Endothelial cell (in vitro differentiated cells): ENCODE measurements around the gene MAN2A2. TPM values are rescaled to one million over a fixed set of nuclear protein-coding genes. Genes with fewer than 3 reads are reported as not detected.

Experiments used
- DNase-seq: peaks from one replicate; pipeline ENCODE4 v3.0.0; 2021; ENCODE audit warnings: low spot score
- H3K27ac Mint-ChIP-seq: one replicate; pipeline ENCODE4 v1.8.0; 2021; ENCODE audit warnings: mixed read lengths, inconsistent platforms; ENCODE audit not compliant: unreplicated experiment
- H3K27me3 Mint-ChIP-seq: one replicate; pipeline ENCODE4 v1.8.0; 2021; ENCODE audit warnings: mild to moderate bottlenecking, moderate library complexity, mixed read lengths, inconsistent platforms; ENCODE audit not compliant: unreplicated experiment
- H3K36me3 Mint-ChIP-seq: one replicate; pipeline ENCODE4 v1.8.0; 2021; ENCODE audit warnings: mild to moderate bottlenecking, low read depth, mixed read lengths, inconsistent platforms; ENCODE audit not compliant: unreplicated experiment
- H3K4me1 Mint-ChIP-seq: one replicate; pipeline ENCODE4 v1.8.0; 2021; ENCODE audit warnings: mild to moderate bottlenecking, mixed read lengths, inconsistent platforms; ENCODE audit not compliant: unreplicated experiment
- H3K4me3 Mint-ChIP-seq: one replicate; pipeline ENCODE4 v1.8.0; 2021; ENCODE audit warnings: mild to moderate bottlenecking, mixed read lengths, inconsistent platforms; ENCODE audit not compliant: unreplicated experiment
- H3K9me3 Mint-ChIP-seq: one replicate; pipeline ENCODE4 v1.8.0; 2021; ENCODE audit warnings: mixed read lengths, inconsistent platforms; ENCODE audit not compliant: unreplicated experiment
- CTCF ChIP-seq: fragments of 200-600 bp; sonication (generic); IDR thresholded peaks from one replicate; pipeline ENCODE4 v1.5.0; 2021; ENCODE audit warnings: antibody characterized with exemption; ENCODE audit not compliant: unreplicated experiment
- total RNA-seq: library from RNA; stranded (reverse); fragmentation: NEBNext Ultra II Directional; extraction: Animal tissue kit (Norgen Biotek cat#: 25700); gene quantifications from one replicate; pipeline ENCODE4 v1.2.1, GENCODE V29; 2021; ENCODE audit not compliant: unreplicated experiment

Gene MAN2A2
- total RNA-seq, 1 donor from 2014 or later: 72.2 TPM

GRCh38 chr15:90891346-90891949, 11.7 kb upstream of the MAN2A2 start:
- no peak for DNase-seq
- Mint-ChIP-seq H3K36me3 (peaks cover 37% of the 10 kb centered on the region), H3K9me3 (no peaks in the 10 kb centered on the region), H3K27ac (no peak overlapping the region), H3K27me3 (peaks cover 4% of the 10 kb centered on the region), H3K4me3 (no peak overlapping the region), H3K4me1 (peaks cover 3% of the 10 kb centered on the region)
- TF ChIP-seq CTCF: no peak

GRCh38 chr15:90892023-90892422, 11.1 kb upstream of the MAN2A2 start:
- no peak for TF ChIP-seq CTCF
- Mint-ChIP-seq H3K4me1 (peaks cover 3% of the 10 kb centered on the region), H3K27ac (no peak overlapping the region)

GRCh38 chr15:90892498-90893174, 10.5 kb upstream of the MAN2A2 start:
- Mint-ChIP-seq H3K9me3 (no peaks in the 10 kb centered on the region), H3K27ac (no peak overlapping the region), H3K4me3 (no peak overlapping the region), H3K36me3 (peaks cover 35% of the 10 kb centered on the region), H3K4me1 (peaks cover 3% of the 10 kb centered on the region), H3K27me3 (peaks cover 4% of the 10 kb centered on the region)
- no peak for TF ChIP-seq CTCF
- no peak for DNase-seq

More at GRCh38 chr15:90892023-90892422, 11.1 kb upstream of the MAN2A2 start:
- Mint-ChIP-seq H3K36me3 (peaks cover 38% of the 10 kb centered on the region), H3K4me3 (no peak overlapping the region), H3K9me3 (no peaks in the 10 kb centered on the region), H3K27me3 (peaks cover 4% of the 10 kb centered on the region)
- DNase-seq: no peak

- no peak overlapping the region for H3K4me3 Mint-ChIP-seq
- TF ChIP-seq CTCF: peak; percentile 43
- no peaks in the 10 kb centered on the region for H3K9me3 Mint-ChIP-seq
- H3K4me1 Mint-ChIP-seq: peaks cover 1% of the 10 kb centered on the region
- H3K27ac Mint-ChIP-seq: no peak overlapping the region
- peaks cover 28% of the 10 kb centered on the region for H3K36me3 Mint-ChIP-seq
- no peak for DNase-seq
- H3K27me3 Mint-ChIP-seq: peaks cover 5% of the 10 kb centered on the region
These were observed 9.7 kb upstream of the MAN2A2 start for GRCh38 chr15:90893175-90894090.
